HCT116 (cell line): Measurements from ENCODE around the gene TNFRSF19. TPM values are rescaled to one million over a fixed set of nuclear protein-coding genes. Genes with fewer than 3 reads are reported as not detected.

ENCODE experiments used
- ATAC-seq: fragments of 200-7000 bp; cut with Tn5 transposase; 2 replicates; pipeline ENCODE4 v1.9.1; 2020; ENCODE audit warnings: mild to moderate bottlenecking, moderate library complexity
- BruUV-seq: library from RNA; stranded (reverse); fragments of 400-500 nt; replicated peaks from 2 replicates; lab custom pipeline; 2021; lab: Mats Ljungman, UMichigan
- CTCF ChIA-PET: fragments of 300-600 bp; sonication (Branson Sonifier 250); formaldehyde crosslinking; loops from one replicate; lab custom pipeline; 2021; ENCODE audit warnings: antibody characterized with exemption; lab: Charles Lee
- POLR2A ChIA-PET: fragments of 300-600, 350-600 bp; sonication (Branson Sonifier 250); formaldehyde crosslinking; loops from one replicate; lab custom pipeline; 2021; ENCODE audit warnings: antibody characterized with exemption; lab: Charles Lee
- RAD21 ChIA-PET, 2 experiments: fragments of 300-600 bp; sonication (Branson Sonifier 250); formaldehyde crosslinking; loops; one replicate each; lab custom pipeline; 2023; ENCODE audit warnings: low total read pairs in 2 of 2; ENCODE audit not compliant: uncharacterized antibody in 2 of 2, unreplicated experiment in 2 of 2, low non-redundant PET in 1 of 2; lab: Charles Lee
- DNase-seq: peaks from one replicate; pipeline ENCODE4 v3.0.0-alpha.2; 2010; ENCODE audit warnings: low read depth, low spot score
- H2AFZ ChIP-seq: fragments of 200-600 bp; shearing (Covaris generic), sonication (generic); 2 replicates; pipeline ENCODE4 v1.6.1; 2017; ENCODE audit warnings: low read depth, mixed run types, mixed read lengths, antibody characterized with exemption, low read length; ENCODE audit not compliant: poor library complexity, severe bottlenecking
- H3K27ac ChIP-seq: 2 replicates; pipeline ENCODE4 v1.5.1; 2012; ENCODE audit warnings: low read depth, low read length
- H3K27me3 ChIP-seq: fragments of 200-600 bp; sonication (generic); 2 replicates; pipeline ENCODE4 v1.6.1; 2016; ENCODE audit warnings: mixed run types, low read length, mixed read lengths; ENCODE audit not compliant: insufficient read depth
- H3K36me3 ChIP-seq, 2 experiments: fragments of 200-500 bp in 1 of 2; fragments of 200-600 bp in 1 of 2; sonication (Bioruptor generic) in 1 of 2; sonication (generic) in 1 of 2; 2 replicates each; pipeline versions ENCODE4 v1.5.1 to v1.6.1; 2014 to 2016; ENCODE audit warnings: low read length in 2 of 2, inconsistent platforms in 1 of 2, mixed read lengths in 1 of 2, mixed run types in 1 of 2; ENCODE audit not compliant: insufficient read depth in 2 of 2, control insufficient read depth in 1 of 2
- H3K4me1 ChIP-seq, 2 experiments: fragments of 200-600 bp in 1 of 2; sonication (generic) in 1 of 2; 2 replicates each; pipeline versions ENCODE4 v1.5.1 to v1.6.1; 2012 to 2017; ENCODE audit warnings: low read length in 2 of 2, inconsistent platforms in 1 of 2, mild to moderate bottlenecking in 1 of 2, mixed read lengths in 1 of 2, mixed run types in 1 of 2, moderate library complexity in 1 of 2; ENCODE audit not compliant: insufficient read depth in 2 of 2, control insufficient read depth in 1 of 2
- H3K4me2 ChIP-seq: fragments of 200-600 bp; sonication (generic); 2 replicates; pipeline ENCODE4 v1.6.1; 2017; ENCODE audit warnings: mixed run types, low read length, mixed read lengths
- H3K4me3 ChIP-seq, 2 experiments: fragments of 200-600 bp in 1 of 2; sonication (generic) in 1 of 2; replicated peaks in 1 of 2; 2 replicates each; pipeline ENCODE4 v1.5.1; 2011 to 2016; ENCODE audit warnings: low read length in 2 of 2, control low read depth in 1 of 2, low read depth in 1 of 2, mild to moderate bottlenecking in 1 of 2, mixed read lengths in 1 of 2, mixed run types in 1 of 2
- H3K79me2 ChIP-seq: fragments of 200-600 bp; sonication (generic); 2 replicates; pipeline ENCODE4 v1.6.1; 2017; ENCODE audit warnings: mild to moderate bottlenecking, mixed run types, low read length, moderate library complexity, mixed read lengths; ENCODE audit not compliant: insufficient read depth
- H3K9ac ChIP-seq: fragments of 200-600 bp; sonication (generic); 2 replicates; pipeline ENCODE4 v1.6.1; 2016; ENCODE audit warnings: low read length, mixed read lengths
- H3K9me2 ChIP-seq: fragments of 200-600 bp; sonication (generic), shearing (Covaris generic); 2 replicates; pipeline ENCODE4 v1.6.1; 2017; ENCODE audit warnings: mixed run types, mild to moderate bottlenecking, moderate library complexity; ENCODE audit not compliant: insufficient read depth
- H3K9me3 ChIP-seq, 2 experiments: fragments of 200-500 bp in 1 of 2; fragments of 200-600 bp in 1 of 2; sonication (Bioruptor generic) in 1 of 2; sonication (generic) in 1 of 2; 2 replicates each; pipeline ENCODE4 v1.6.1; 2014 to 2017; ENCODE audit warnings: low read length in 2 of 2, mixed read lengths in 2 of 2, inconsistent platforms in 1 of 2, low read depth in 1 of 2, mild to moderate bottlenecking in 1 of 2, mixed run types in 1 of 2, moderate library complexity in 1 of 2; ENCODE audit not compliant: control insufficient read depth in 1 of 2, insufficient read depth in 1 of 2
- H4K20me1 ChIP-seq: fragments of 200-600 bp; sonication (generic), shearing (Covaris generic); 2 replicates; pipeline ENCODE4 v1.6.1; 2017; ENCODE audit warnings: mixed run types, mild to moderate bottlenecking, moderate library complexity; ENCODE audit not compliant: insufficient read depth
- CBX3 ChIP-seq: IDR thresholded peaks from 2 replicates; pipeline ENCODE4 v1.6.1; 2012; ENCODE audit warnings: low read depth
- EGR1 ChIP-seq: IDR thresholded peaks from 2 replicates; pipeline ENCODE4 v1.6.1; 2012; ENCODE audit warnings: low read depth
- EZH2 ChIP-seq: fragments of 200-600 bp; sonication (generic); IDR thresholded peaks from 2 replicates; pipeline ENCODE4 v1.6.1; 2017; ENCODE audit warnings: antibody characterized with exemption, mixed run types
- EZH2phosphoT487 ChIP-seq: fragments of 200-600 bp; IDR thresholded peaks from 2 replicates; pipeline ENCODE4 v1.6.1; 2018; ENCODE audit warnings: antibody characterized with exemption, borderline replicate concordance
- JUND ChIP-seq: IDR thresholded peaks from 2 replicates; pipeline ENCODE4 v1.6.1; 2012
- POLR2AphosphoS5 ChIP-seq: IDR thresholded peaks from 2 replicates; pipeline ENCODE4 v1.6.1; 2011; ENCODE audit warnings: mild to moderate bottlenecking, low read depth, low read length, moderate library complexity
- SIN3A ChIP-seq: IDR thresholded peaks from 2 replicates; pipeline ENCODE4 v1.6.1; 2012; ENCODE audit warnings: low read depth
- SP1 ChIP-seq: IDR thresholded peaks from 2 replicates; pipeline ENCODE4 v1.6.1; 2012; ENCODE audit warnings: low read depth
- SRF ChIP-seq: IDR thresholded peaks from 2 replicates; pipeline ENCODE4 v1.6.1; 2012; ENCODE audit warnings: low read depth
- TCF7L2 ChIP-seq: IDR thresholded peaks from 2 replicates; pipeline ENCODE4 v1.7.0; 2011; ENCODE audit warnings: borderline replicate concordance, inconsistent platforms; ENCODE audit not compliant: insufficient read depth, insufficient read length; ENCODE audit errors: extremely low read depth
- ZFX ChIP-seq: fragments of 450-650 bp; IDR thresholded peaks from 2 replicates; pipeline ENCODE4 v1.6.1; 2017
- ZNF274 ChIP-seq: fragments of 200-500 bp; sonication (Bioruptor generic); IDR thresholded peaks from 2 replicates; pipeline ENCODE4 v1.6.1; 2014; ENCODE audit warnings: mild to moderate bottlenecking, low read depth, low read length, inconsistent platforms
- intact Hi-C: fragments of 100-400 bp; cut with micrococcal nuclease; formaldehyde crosslinking; loops from 2 replicates; pipeline ENCODE4 v1.10.0; 2022
- total RNA-seq: library from RNA; stranded (reverse); gene quantifications from one replicate; pipeline ENCODE4 v1.2.1, GENCODE V29; 2021; ENCODE audit not compliant: unreplicated experiment
- TF ChIP-seq, protein P1 (sequence below): IDR thresholded peaks from 2 replicates; pipeline ENCODE4 v1.6.1; 2012
- TF ChIP-seq, protein P2 (sequence below), 3 experiments: fragments of 200-600 bp in 1 of 3; sonication (generic) in 1 of 3; IDR thresholded peaks in 2 of 3; conservative IDR thresholded peaks in 1 of 3; 2 replicates each; pipeline ENCODE4 v1.5.1; 2012 to 2017; ENCODE audit warnings: low read depth in 2 of 3, low read length in 2 of 3, antibody characterized with exemption in 1 of 3, borderline replicate concordance in 1 of 3, control low read depth in 1 of 3, mild to moderate bottlenecking in 1 of 3, mixed read lengths in 1 of 3, mixed run types in 1 of 3, moderate library complexity in 1 of 3; ENCODE audit not compliant: insufficient read depth in 1 of 3

The TNFRSF19 gene
- total RNA-seq, 1 experiment from 2014 or later = 1.1 TPM

DNA sequence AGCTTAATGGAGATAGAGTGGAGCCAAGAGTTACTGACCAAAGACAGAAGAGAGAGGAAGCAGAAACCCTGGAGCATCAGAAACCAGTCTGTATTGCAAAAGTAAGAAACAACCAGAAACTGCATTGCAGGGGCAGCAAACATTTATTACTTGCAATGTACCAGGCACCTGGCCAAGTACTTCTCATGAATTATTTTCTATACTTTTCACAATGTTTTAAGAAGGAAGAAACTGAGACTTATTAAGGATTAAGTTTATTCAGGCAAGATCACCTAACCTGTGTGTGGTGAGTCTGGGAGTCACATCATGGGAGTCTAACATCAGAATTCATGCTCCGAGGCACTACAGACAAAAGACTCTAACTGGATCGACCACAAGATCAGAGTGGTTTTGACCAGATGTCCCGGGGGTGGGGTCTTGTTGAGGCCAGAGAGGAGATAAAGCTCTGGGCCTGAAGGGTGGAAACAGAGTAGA lies 47.4 kb downstream of the TNFRSF19 start:
- CTCF ChIA-PET = no interaction called here
- no peak overlapping the region for H2AFZ ChIP-seq
- H3K9me3 ChIP-seq = no peaks in the 10 kb centered on the region
- ATAC-seq = no peak
- no peaks in the 10 kb centered on the region for H4K20me1 ChIP-seq
- no peak overlapping the region for H3K27ac ChIP-seq
- H3K79me2 ChIP-seq = no peaks in the 10 kb centered on the region
- H3K9ac ChIP-seq = no peak overlapping the region
- no peak for TF ChIP-seq EZH2phosphoT487
- no peak for TF ChIP-seq CBX3
- TF ChIP-seq, protein P1, sequence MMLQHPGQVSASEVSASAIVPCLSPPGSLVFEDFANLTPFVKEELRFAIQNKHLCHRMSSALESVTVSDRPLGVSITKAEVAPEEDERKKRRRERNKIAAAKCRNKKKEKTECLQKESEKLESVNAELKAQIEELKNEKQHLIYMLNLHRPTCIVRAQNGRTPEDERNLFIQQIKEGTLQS = no peak
- no peak for TF ChIP-seq SRF
- no peak for TF ChIP-seq ZNF274
- TF ChIP-seq SP1 = no peak
- no peak for TF ChIP-seq SIN3A
- TF ChIP-seq JUND = no peak
- TF ChIP-seq ZFX = no peak
- TF ChIP-seq EZH2 = no peak
- no peak for TF ChIP-seq POLR2AphosphoS5
- no peak for TF ChIP-seq EGR1
- TF ChIP-seq, protein P2, sequence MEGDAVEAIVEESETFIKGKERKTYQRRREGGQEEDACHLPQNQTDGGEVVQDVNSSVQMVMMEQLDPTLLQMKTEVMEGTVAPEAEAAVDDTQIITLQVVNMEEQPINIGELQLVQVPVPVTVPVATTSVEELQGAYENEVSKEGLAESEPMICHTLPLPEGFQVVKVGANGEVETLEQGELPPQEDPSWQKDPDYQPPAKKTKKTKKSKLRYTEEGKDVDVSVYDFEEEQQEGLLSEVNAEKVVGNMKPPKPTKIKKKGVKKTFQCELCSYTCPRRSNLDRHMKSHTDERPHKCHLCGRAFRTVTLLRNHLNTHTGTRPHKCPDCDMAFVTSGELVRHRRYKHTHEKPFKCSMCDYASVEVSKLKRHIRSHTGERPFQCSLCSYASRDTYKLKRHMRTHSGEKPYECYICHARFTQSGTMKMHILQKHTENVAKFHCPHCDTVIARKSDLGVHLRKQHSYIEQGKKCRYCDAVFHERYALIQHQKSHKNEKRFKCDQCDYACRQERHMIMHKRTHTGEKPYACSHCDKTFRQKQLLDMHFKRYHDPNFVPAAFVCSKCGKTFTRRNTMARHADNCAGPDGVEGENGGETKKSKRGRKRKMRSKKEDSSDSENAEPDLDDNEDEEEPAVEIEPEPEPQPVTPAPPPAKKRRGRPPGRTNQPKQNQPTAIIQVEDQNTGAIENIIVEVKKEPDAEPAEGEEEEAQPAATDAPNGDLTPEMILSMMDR (IDR thresholded peaks at IDR 0.05 in 2 of 3, conservative IDR thresholded peaks at IDR 0.05 in 1 of 3; ENCODE audit: borderline replicate concordance in 1 of 3, insufficient read depth in 1 of 3, low read depth in 2 of 3, low read length in 2 of 3) = no peak
- no peak for TF ChIP-seq TCF7L2
- TF ChIP-seq, all 23 proteins: peak for 0
- H3K4me3 ChIP-seq = no peak overlapping the region
- ChIA-PET RAD21 (no interaction called here), POLR2A (no interaction called here)
- H3K4me2 ChIP-seq = no peak overlapping the region
- DNase-seq = no peak
- H3K36me3 ChIP-seq = no peaks in the 10 kb centered on the region
- no peaks in the 10 kb centered on the region for H3K9me2 ChIP-seq
- intact Hi-C loops = no loop called here
- peaks cover 6% of the 10 kb centered on the region; the same call in 1 of the 2 replicates for H3K27me3 ChIP-seq
- H3K4me1 ChIP-seq = peaks cover 0 to 11% of the 10 kb centered on the region in 2 experiments; a peak in 1 of 4 replicates
- no TSS peak for BruUV-seq
